A673 (cell line): Measurements from ENCODE around the gene SNED1.

ENCODE experiments used
- EZH2 ChIP-seq: fragments of 200-600 bp; sonication (generic); IDR thresholded peaks from 2 replicates; pipeline ENCODE4 v1.6.1; 2017; ENCODE audit warnings: borderline replicate concordance, low read depth, mild to moderate bottlenecking, mixed read lengths, antibody characterized with exemption, low read length; ENCODE audit not compliant: poor library complexity, severe bottlenecking
- TF ChIP-seq, protein P1 (sequence below): fragments of 300-800, 200-600 bp; sonication (generic); conservative IDR thresholded peaks from 2 replicates; pipeline ENCODE4 v1.5.1; 2017; ENCODE audit warnings: low read depth, mild to moderate bottlenecking, antibody characterized with exemption, low read length, moderate library complexity, mixed read lengths

DNA sequence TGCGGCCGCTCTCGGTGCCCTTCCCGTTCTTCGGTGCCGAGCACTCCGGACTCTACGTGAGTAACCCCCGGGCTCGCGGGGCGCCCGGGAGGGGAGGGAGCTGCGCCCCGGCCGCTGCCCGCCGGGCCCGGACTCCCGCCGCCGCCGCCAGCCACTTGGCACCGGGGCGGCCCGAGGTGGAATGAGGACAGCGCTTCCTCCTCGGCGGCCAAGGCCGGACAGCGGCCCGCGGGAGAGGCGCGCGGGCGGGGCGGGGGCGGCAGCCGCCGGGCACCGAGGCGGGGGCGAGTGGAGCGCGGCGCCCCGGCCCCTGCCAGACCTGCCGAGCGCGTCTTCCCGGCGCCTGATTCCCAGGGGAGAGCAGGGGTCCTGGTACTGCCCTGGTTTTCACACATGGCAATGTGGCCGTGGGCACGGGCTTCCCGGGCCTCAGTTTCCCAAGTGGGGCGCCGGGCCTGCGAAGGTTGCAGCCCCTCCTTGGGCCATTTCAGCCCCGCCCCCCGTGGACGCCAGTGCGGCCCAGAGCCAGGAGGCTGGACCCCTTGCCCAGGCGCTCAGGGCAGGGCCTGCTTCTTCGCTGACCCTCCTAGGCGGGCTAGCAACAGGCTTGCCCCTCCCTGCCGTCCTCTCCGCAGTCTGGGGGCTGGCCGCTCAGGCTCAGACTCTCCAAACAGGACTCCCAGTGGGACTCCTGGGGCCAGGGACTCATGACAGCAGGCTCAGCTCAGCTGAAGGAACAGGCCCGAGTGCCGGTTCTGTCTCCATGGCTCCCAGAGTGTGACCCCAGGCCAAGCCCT, 775 bp downstream of the SNED1 start:
- TF ChIP-seq, protein P1, sequence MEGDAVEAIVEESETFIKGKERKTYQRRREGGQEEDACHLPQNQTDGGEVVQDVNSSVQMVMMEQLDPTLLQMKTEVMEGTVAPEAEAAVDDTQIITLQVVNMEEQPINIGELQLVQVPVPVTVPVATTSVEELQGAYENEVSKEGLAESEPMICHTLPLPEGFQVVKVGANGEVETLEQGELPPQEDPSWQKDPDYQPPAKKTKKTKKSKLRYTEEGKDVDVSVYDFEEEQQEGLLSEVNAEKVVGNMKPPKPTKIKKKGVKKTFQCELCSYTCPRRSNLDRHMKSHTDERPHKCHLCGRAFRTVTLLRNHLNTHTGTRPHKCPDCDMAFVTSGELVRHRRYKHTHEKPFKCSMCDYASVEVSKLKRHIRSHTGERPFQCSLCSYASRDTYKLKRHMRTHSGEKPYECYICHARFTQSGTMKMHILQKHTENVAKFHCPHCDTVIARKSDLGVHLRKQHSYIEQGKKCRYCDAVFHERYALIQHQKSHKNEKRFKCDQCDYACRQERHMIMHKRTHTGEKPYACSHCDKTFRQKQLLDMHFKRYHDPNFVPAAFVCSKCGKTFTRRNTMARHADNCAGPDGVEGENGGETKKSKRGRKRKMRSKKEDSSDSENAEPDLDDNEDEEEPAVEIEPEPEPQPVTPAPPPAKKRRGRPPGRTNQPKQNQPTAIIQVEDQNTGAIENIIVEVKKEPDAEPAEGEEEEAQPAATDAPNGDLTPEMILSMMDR, result no peak
- TF ChIP-seq EZH2, result no peak
